WTC11 (cell line): ENCODE measurements around the gene HBZ. TPM values are rescaled to one million over a fixed set of nuclear protein-coding genes. Genes with fewer than 3 reads are reported as not detected.

ENCODE experiments used
- ATAC-seq: fragments of 200-7000 bp; cut with Tn5 transposase; 2 replicates; pipeline ENCODE4 v1.10.0; 2021; ENCODE audit warnings: mild to moderate bottlenecking, moderate library complexity
- CTCF ChIA-PET: fragments of 300-600 bp; sonication (Branson Sonifier 250); formaldehyde crosslinking; loops from one replicate; lab custom pipeline; 2021; ENCODE audit warnings: antibody characterized with exemption; lab: Charles Lee
- POLR2A ChIA-PET: fragments of 350-600 bp; sonication (Branson Sonifier 250); formaldehyde crosslinking; loops from one replicate; lab custom pipeline; 2021; ENCODE audit warnings: antibody characterized with exemption; lab: Charles Lee
- DNase-seq: peaks from one replicate; pipeline ENCODE4 v3.0.0; 2021; ENCODE audit warnings: low spot score
- H3K27ac Mint-ChIP-seq: 2 replicates; pipeline ENCODE4 v1.8.0; 2021; ENCODE audit warnings: mixed read lengths
- H3K27me3 Mint-ChIP-seq: 2 replicates; pipeline ENCODE4 v1.8.0; 2021; ENCODE audit warnings: low read depth, mild to moderate bottlenecking, moderate library complexity, mixed read lengths
- H3K36me3 Mint-ChIP-seq: 2 replicates; pipeline ENCODE4 v1.8.0; 2021; ENCODE audit warnings: mixed read lengths
- H3K4me1 Mint-ChIP-seq: 2 replicates; pipeline ENCODE4 v1.8.0; 2022; ENCODE audit warnings: mixed read lengths
- H3K4me3 Mint-ChIP-seq: 2 replicates; pipeline ENCODE4 v1.8.0; 2021; ENCODE audit warnings: mild to moderate bottlenecking, moderate library complexity, mixed read lengths
- H3K9me3 Mint-ChIP-seq: 2 replicates; pipeline ENCODE4 v1.8.0; 2021; ENCODE audit warnings: mixed read lengths
- ETV6 ChIP-seq: sonication (generic); formaldehyde crosslinking; IDR thresholded peaks from 2 replicates; pipeline ENCODE4 v1.8.1; 2022; ENCODE audit warnings: mild to moderate bottlenecking, missing genetic modification reagents
- FOXJ3 ChIP-seq: sonication (generic); formaldehyde crosslinking; IDR thresholded peaks from 2 replicates; pipeline ENCODE4 v1.9.0; 2021; ENCODE audit warnings: missing genetic modification reagents, mild to moderate bottlenecking, borderline replicate concordance
- GRHL2 ChIP-seq: fragments of 250-450 bp; sonication (Bioruptor Pico); IDR thresholded peaks from 2 replicates; pipeline ENCODE4 v1.8.0; 2022; ENCODE audit warnings: mild to moderate bottlenecking, moderate library complexity; ENCODE audit not compliant: insufficient replicate concordance, severe bottlenecking
- IRF2 ChIP-seq: sonication (generic); formaldehyde crosslinking; IDR thresholded peaks from 2 replicates; pipeline ENCODE4 v1.8.0; 2022; ENCODE audit warnings: low read depth, missing genetic modification reagents, borderline replicate concordance
- KAT7 ChIP-seq: sonication (generic); formaldehyde crosslinking; IDR thresholded peaks from 2 replicates; pipeline ENCODE4 v1.8.1; 2023; ENCODE audit warnings: missing genetic modification reagents, mild to moderate bottlenecking, borderline replicate concordance
- MXD4 ChIP-seq: fragments of 250-450 bp; sonication (Bioruptor Pico); IDR thresholded peaks from 2 replicates; pipeline ENCODE4 v1.8.0; 2021; ENCODE audit warnings: mild to moderate bottlenecking, moderate library complexity, borderline replicate concordance
- SMAD4 ChIP-seq: sonication (generic); formaldehyde crosslinking; IDR thresholded peaks from 2 replicates; pipeline ENCODE4 v1.8.0; 2022; ENCODE audit warnings: mild to moderate bottlenecking, missing genetic modification reagents
- TP53 ChIP-seq: sonication (generic); formaldehyde crosslinking; IDR thresholded peaks from 2 replicates; pipeline ENCODE4 v1.8.1; 2023; ENCODE audit warnings: mild to moderate bottlenecking, missing genetic modification reagents
- ZNF232 ChIP-seq: sonication (generic); formaldehyde crosslinking; IDR thresholded peaks from 2 replicates; pipeline ENCODE4 v1.8.0; 2022; ENCODE audit warnings: mild to moderate bottlenecking, missing genetic modification reagents
- ZNF416 ChIP-seq: fragments of 250-450 bp; sonication (Bioruptor Pico); IDR thresholded peaks from 2 replicates; pipeline ENCODE4 v1.9.0; 2021; ENCODE audit warnings: mild to moderate bottlenecking, inconsistent platforms
- total RNA-seq: library from RNA; stranded (reverse); gene quantifications from 3 replicates; pipeline ENCODE4 v1.2.3, GENCODE V29; 2021
- TF ChIP-seq, protein P1 (sequence below): sonication (generic); formaldehyde crosslinking; IDR thresholded peaks from 2 replicates; pipeline ENCODE4 v1.8.0; 2023; ENCODE audit warnings: missing genetic modification reagents, mild to moderate bottlenecking, borderline replicate concordance
- TF ChIP-seq, protein P2 (sequence below): fragments of 250-450 bp; sonication (Bioruptor Pico); conservative IDR thresholded peaks from 2 replicates; pipeline ENCODE4 v1.9.0; 2021; ENCODE audit warnings: mild to moderate bottlenecking
- TF ChIP-seq, protein P3 (sequence below): sonication (generic); formaldehyde crosslinking; IDR thresholded peaks from 2 replicates; pipeline ENCODE4 v1.8.1; 2023; ENCODE audit warnings: mild to moderate bottlenecking, missing genetic modification reagents, borderline replicate concordance
- TF ChIP-seq, protein P4 (sequence below): sonication (generic); formaldehyde crosslinking; IDR thresholded peaks from 2 replicates; pipeline ENCODE4 v1.8.1; 2023; ENCODE audit warnings: mild to moderate bottlenecking, missing genetic modification reagents

HBZ gene
- total RNA-seq, 1 experiment from 2014 or later, result 0.52 TPM

DNA sequence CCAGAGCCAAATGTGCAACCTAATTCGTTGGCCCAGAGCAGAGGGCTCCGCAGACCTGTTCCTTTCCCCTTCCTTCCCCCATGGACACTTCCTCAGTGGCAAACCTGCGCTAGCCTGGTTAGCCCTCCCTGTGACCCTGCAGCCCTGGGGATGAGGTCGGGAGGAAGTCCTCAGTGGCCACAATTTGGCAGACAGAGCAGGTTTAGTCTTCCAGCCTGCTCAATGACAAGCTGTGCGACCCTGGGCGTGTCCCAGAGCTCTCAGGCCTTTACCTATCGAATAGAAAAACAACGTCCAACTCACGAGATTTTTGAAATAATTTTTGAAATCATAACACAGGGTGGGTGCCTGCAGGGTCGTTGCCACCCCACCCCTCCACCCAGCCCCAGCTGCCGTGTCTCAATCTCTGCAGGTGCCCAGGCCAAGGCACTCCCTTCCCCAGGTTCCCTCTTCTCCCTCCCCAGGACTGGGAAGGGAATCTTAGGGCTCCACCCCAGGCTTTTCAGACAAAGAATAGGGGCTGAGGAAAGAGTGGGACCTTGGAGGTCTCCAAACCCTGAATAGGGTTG, 14.8 kb downstream of the HBZ start:
- Mint-ChIP-seq H3K27me3 (peaks cover 87% of the 10 kb centered on the region), H3K4me1 (peaks cover 26% of the 10 kb centered on the region), H3K36me3 (no peaks in the 10 kb centered on the region), H3K27ac (no peak overlapping the region), H3K9me3 (no peaks in the 10 kb centered on the region), H3K4me3 (peak overlapping the region; percentile 54)
- DNase-seq (no peak), ATAC-seq (no peak)
- POLR2A ChIA-PET, result no interaction called here
- CTCF ChIA-PET, result interaction anchor here (1.2 to 2.2 kb wide), 5 partner anchors 13 to 196 kb away, joined by 5 to 11 read pairs (median 5); partner anchors contain the start of gene HBQ1
- no peak for TF ChIP-seq MXD4
- TF ChIP-seq GRHL2 (CRISPR knock-in tag), result no peak
- TF ChIP-seq, protein P1, sequence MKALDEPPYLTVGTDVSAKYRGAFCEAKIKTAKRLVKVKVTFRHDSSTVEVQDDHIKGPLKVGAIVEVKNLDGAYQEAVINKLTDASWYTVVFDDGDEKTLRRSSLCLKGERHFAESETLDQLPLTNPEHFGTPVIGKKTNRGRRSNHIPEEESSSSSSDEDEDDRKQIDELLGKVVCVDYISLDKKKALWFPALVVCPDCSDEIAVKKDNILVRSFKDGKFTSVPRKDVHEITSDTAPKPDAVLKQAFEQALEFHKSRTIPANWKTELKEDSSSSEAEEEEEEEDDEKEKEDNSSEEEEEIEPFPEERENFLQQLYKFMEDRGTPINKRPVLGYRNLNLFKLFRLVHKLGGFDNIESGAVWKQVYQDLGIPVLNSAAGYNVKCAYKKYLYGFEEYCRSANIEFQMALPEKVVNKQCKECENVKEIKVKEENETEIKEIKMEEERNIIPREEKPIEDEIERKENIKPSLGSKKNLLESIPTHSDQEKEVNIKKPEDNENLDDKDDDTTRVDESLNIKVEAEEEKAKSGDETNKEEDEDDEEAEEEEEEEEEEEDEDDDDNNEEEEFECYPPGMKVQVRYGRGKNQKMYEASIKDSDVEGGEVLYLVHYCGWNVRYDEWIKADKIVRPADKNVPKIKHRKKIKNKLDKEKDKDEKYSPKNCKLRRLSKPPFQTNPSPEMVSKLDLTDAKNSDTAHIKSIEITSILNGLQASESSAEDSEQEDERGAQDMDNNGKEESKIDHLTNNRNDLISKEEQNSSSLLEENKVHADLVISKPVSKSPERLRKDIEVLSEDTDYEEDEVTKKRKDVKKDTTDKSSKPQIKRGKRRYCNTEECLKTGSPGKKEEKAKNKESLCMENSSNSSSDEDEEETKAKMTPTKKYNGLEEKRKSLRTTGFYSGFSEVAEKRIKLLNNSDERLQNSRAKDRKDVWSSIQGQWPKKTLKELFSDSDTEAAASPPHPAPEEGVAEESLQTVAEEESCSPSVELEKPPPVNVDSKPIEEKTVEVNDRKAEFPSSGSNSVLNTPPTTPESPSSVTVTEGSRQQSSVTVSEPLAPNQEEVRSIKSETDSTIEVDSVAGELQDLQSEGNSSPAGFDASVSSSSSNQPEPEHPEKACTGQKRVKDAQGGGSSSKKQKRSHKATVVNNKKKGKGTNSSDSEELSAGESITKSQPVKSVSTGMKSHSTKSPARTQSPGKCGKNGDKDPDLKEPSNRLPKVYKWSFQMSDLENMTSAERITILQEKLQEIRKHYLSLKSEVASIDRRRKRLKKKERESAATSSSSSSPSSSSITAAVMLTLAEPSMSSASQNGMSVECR (CRISPR knock-in tag), result no peak
- no peak for TF ChIP-seq TP53 (CRISPR knock-in tag)

DNA sequence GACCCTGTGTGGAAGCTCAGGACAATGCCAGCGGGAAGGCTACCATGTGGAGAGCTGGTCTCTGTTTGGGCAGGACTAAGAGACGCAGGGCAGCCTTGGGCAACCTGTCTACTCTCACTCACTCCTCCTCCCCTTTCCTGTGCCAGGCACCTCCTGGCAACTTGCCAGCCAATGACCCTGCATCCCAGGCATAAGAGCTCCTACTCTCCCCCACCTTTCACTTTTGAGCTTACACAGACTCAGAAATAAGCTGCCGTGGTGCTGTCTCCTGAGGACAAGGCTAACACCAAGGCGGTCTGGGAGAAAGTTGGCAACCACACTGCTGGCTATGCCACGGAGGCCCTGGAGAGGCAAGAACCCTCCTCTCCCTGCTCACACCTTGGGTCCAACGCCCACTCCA, 16.0 kb downstream of the HBZ start:
- no peaks in the 10 kb centered on the region for H3K36me3 Mint-ChIP-seq
- H3K4me1 Mint-ChIP-seq, result peaks cover 26% of the 10 kb centered on the region
- POLR2A ChIA-PET, result no interaction called here
- no peak for ATAC-seq
- H3K4me3 Mint-ChIP-seq, result no peak overlapping the region
- no peak for DNase-seq
- no peaks in the 10 kb centered on the region for H3K9me3 Mint-ChIP-seq
- H3K27me3 Mint-ChIP-seq, result peaks cover 83% of the 10 kb centered on the region
- H3K27ac Mint-ChIP-seq, result no peak overlapping the region
- TF ChIP-seq, protein P2, sequence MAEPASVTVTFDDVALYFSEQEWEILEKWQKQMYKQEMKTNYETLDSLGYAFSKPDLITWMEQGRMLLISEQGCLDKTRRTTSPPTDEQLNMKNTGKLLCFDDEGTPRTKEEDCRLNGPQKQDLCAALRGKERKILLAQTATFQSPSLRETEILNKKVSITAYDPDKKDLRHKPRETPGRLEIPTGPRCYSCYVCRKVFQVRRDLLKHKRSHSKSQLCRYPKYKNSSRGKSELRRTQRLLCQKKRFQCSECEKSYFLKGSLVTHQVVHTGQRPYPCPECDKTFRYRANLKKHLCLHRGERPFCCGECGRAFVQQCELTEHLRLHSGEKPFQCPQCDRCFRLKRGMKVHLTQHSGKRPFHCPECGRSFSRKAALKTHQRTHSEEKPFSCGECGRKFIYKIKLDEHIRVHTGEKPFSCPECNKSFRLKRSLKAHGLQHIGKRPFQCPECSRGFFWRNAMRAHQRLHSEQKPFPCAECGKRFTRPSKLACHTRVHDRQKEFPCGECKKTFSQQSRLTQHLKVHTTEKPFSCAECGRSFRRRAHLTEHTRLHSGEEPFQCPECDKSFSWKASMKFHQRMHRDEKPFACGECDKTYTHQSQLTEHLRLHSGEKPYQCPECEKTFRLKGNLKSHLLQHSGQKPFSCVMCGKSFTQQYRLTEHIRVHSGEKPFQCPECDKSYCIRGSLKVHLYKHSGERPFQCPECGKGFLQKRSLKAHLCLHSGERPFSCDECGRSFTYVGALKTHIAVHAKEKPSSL, result no peak
- TF ChIP-seq SMAD4 (CRISPR knock-in tag) (no peak), ETV6 (no peak), KAT7 (CRISPR knock-in tag) (no peak)
- TF ChIP-seq, protein P3, sequence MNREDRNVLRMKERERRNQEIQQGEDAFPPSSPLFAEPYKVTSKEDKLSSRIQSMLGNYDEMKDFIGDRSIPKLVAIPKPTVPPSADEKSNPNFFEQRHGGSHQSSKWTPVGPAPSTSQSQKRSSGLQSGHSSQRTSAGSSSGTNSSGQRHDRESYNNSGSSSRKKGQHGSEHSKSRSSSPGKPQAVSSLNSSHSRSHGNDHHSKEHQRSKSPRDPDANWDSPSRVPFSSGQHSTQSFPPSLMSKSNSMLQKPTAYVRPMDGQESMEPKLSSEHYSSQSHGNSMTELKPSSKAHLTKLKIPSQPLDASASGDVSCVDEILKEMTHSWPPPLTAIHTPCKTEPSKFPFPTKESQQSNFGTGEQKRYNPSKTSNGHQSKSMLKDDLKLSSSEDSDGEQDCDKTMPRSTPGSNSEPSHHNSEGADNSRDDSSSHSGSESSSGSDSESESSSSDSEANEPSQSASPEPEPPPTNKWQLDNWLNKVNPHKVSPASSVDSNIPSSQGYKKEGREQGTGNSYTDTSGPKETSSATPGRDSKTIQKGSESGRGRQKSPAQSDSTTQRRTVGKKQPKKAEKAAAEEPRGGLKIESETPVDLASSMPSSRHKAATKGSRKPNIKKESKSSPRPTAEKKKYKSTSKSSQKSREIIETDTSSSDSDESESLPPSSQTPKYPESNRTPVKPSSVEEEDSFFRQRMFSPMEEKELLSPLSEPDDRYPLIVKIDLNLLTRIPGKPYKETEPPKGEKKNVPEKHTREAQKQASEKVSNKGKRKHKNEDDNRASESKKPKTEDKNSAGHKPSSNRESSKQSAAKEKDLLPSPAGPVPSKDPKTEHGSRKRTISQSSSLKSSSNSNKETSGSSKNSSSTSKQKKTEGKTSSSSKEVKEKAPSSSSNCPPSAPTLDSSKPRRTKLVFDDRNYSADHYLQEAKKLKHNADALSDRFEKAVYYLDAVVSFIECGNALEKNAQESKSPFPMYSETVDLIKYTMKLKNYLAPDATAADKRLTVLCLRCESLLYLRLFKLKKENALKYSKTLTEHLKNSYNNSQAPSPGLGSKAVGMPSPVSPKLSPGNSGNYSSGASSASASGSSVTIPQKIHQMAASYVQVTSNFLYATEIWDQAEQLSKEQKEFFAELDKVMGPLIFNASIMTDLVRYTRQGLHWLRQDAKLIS (CRISPR knock-in tag), result no peak
- TF ChIP-seq, all 79 proteins: peak for 0
- CTCF ChIA-PET, result interaction anchor here (1.0 to 2.2 kb wide), 7 partner anchors 10 to 103 kb away, joined by 3 to 11 read pairs (median 5); partner anchors contain the start of gene HBQ1

DNA sequence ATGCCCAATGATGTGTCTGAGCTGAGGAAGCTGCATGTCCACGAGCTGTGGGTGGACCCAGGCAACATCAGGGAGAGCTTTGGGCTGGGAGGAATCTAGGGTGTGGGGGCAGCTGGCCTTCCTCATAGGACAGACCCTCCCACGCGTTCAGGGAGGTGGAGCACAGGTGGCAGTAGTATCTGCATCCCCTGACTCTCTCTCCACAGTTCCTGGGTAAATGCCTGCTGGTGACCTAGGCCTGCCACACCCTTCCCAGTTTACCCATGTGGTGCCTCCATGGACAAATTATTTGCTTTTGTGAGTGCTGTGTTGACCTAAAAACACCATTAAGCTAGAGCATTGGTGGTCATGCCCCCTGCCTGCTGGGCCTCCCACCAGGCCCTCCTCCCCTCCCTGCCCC, 16.6 kb downstream of the HBZ start:
- POLR2A ChIA-PET, result no interaction called here
- ATAC-seq, result no peak
- Mint-ChIP-seq H3K9me3 (no peaks in the 10 kb centered on the region), H3K27me3 (peaks cover 84% of the 10 kb centered on the region), H3K4me1 (peaks cover 28% of the 10 kb centered on the region), H3K4me3 (no peak overlapping the region), H3K36me3 (no peaks in the 10 kb centered on the region), H3K27ac (no peak overlapping the region)
- CTCF ChIA-PET, result interaction anchor here (1.0 to 2.2 kb wide), 7 partner anchors 9 to 104 kb away, joined by 3 to 11 read pairs (median 5); partner anchors contain the start of gene HBQ1
- no peak for DNase-seq
- TF ChIP-seq, protein P3 (CRISPR knock-in tag), result no peak
- TF ChIP-seq FOXJ3 (CRISPR knock-in tag) (no peak), ZNF416 (no peak), IRF2 (CRISPR knock-in tag) (no peak), ZNF232 (no peak)
- TF ChIP-seq, protein P4, sequence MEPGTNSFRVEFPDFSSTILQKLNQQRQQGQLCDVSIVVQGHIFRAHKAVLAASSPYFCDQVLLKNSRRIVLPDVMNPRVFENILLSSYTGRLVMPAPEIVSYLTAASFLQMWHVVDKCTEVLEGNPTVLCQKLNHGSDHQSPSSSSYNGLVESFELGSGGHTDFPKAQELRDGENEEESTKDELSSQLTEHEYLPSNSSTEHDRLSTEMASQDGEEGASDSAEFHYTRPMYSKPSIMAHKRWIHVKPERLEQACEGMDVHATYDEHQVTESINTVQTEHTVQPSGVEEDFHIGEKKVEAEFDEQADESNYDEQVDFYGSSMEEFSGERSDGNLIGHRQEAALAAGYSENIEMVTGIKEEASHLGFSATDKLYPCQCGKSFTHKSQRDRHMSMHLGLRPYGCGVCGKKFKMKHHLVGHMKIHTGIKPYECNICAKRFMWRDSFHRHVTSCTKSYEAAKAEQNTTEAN, result no peak
